ENCODE measurements around the gene SECISBP2. TPM values are rescaled to one million over a fixed set of nuclear protein-coding genes. Genes with fewer than 3 reads are reported as not detected.

Gene SECISBP2
- total and polyA plus RNA-seq, 4 donors: 51.3 to 56.6 (median 54.6) TPM

DNA sequence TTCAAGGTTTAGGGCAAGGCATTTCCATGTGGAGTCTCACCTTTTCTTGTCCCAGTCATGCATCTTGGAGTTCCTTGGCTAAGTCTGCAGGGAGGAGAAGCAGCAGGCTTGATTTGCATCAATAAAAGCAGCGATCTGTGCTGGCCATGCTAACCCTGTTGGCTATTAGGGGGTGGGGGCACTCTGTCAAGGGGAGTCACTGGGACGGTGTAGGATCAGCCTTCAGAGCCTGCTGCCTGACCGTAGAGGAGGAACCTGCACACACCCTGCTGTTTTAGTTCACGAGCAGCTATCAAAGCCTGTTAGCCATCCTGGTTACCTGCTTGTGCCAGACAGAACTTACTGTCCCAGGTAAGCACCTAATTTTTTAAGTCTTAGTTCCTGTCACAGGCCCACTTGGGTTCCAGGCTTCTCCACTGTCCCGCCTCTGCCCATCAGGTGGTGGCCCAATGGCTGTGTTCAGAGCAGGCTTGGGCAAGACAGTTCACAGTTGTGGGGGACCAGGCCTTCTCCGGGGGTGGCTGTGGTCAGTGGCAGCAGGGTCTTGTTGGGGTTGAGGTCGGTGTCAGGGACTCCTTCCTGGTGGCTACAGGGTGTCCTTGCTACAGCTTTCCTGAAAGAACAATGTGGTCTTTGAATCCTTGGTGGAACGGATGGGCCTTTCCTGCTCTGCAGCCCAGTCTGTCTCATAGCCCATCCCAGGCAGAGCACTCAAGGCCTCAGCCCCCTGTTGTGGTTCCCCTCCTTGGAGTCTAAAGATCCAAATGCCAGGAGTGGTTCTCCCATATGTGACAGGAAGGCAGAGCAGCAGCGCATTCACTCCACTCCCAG is 43.7 kb downstream of the SECISBP2 start:
- peaks cover 46% of the 10 kb centered on the region for H3K4me1 ChIP-seq (ENCODE audit: control insufficient read depth, insufficient read depth, low read length)
- H3K4me3 ChIP-seq (ENCODE audit: low read depth, low read length): no peak overlapping the region
- 89% methylated on average over 8 of the region's 9 CpGs for WGBS (ENCODE audit: insufficient coverage)
- no peak for DNase-seq (ENCODE audit: low read depth in 4 of 6, low spot score in 6 of 6)
- peaks cover 65% of the 10 kb centered on the region for H3K36me3 ChIP-seq (ENCODE audit: control insufficient read depth, insufficient read depth, low read length)
- no peak overlapping the region for H3K27ac ChIP-seq (ENCODE audit: low read depth, low read length)
- no peaks in the 10 kb centered on the region for H3K9me3 ChIP-seq (ENCODE audit: control insufficient read depth, insufficient read depth, low read length)
- no peaks in the 10 kb centered on the region for H3K27me3 ChIP-seq (ENCODE audit: control insufficient read depth, insufficient read depth, low read length)

DNA sequence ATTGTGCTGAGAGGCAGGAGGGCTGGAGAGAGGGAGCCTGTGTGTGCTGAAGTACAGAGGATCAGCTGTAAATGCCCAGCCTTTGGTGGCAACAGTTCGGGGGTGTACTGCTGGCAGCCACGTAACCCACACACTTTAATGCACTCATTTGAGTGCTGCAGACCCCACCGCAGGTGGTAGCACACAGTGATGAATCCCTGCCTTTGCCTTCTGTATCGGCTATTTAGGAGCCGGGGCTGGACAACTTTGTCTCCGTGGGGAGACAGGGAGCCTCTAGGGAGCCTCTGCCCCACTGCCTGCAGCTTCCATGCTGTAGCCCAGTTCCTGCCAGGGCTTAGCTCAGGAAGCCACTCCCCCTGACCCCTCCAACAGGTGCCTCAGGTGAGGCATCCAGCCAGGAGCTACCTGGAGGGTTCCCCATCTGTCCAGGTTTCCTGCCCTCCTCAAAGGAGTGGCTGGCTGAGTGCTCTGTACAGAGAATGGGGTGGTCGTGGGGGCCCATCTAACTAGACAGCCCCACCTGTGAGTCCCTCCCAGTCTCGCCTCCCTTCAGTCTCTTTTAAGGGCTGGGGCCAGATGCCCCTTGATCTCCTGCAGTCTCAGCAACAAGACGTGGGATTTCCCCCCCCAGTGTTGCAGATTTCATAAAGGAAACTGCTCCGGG is 44.5 kb downstream of the SECISBP2 start:
- 87% methylated on average over 8 of the region's 10 CpGs for WGBS (ENCODE audit: insufficient coverage)
- DNase-seq (ENCODE audit: low read depth in 4 of 6, low spot score in 6 of 6): peak in 1 of 6 donors; percentile 16

GRCh38 chr9:89363311-89363670 is 45.0 kb downstream of the SECISBP2 start:
- 82% methylated on average over 5 of the region's 6 CpGs for WGBS (ENCODE audit: insufficient coverage)
- no peak overlapping the region for H3K27ac ChIP-seq (ENCODE audit: low read depth, low read length)

More for the DNA sequence above, 44.5 kb downstream of the SECISBP2 start:
- Histone ChIP-seq H3K9me3 (ENCODE audit: control insufficient read depth, insufficient read depth, low read length) (no peaks in the 10 kb centered on the region), H3K4me3 (ENCODE audit: low read depth, low read length) (no peak overlapping the region), H3K27ac (ENCODE audit: low read depth, low read length) (no peak overlapping the region), H3K27me3 (ENCODE audit: control insufficient read depth, insufficient read depth, low read length) (no peaks in the 10 kb centered on the region), H3K4me1 (ENCODE audit: control insufficient read depth, insufficient read depth, low read length) (peaks cover 42% of the 10 kb centered on the region), H3K36me3 (ENCODE audit: control insufficient read depth, insufficient read depth, low read length) (peaks cover 64% of the 10 kb centered on the region)

DNA sequence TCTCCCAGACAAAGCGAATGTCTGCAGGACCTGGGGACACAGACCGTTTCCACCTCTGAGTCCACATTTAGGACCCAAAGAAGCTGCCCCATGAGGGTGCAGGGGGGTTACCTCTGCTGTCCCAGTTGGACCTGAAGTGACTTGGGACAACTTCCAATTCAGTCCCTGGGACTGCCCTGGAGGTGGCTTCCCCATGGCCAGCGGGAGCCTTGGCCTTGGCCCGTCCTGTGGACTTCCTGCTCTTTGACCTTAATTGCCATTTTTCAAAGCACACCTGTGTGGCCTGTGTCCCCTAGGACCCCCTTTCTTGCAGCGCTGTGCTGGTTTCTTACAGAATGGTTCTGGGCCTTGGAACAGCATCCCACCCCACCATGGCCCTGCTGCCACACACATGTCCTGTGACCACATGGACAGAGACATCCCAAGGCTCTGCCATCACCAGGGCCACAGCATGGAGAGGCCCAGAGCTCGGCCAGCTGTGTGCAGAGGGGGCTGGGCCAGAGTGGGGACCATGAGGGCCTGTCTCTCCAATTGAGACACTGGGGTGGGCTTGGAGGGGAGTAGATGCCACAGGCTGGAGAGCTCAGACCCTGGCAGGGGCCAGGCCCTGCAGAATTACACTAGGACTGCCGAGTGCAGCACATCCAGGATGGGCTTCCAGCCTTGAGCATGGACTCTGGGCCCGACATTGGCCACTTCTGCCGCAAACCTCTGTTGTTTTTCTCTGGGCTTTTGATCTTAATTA is 45.8 kb downstream of the SECISBP2 start:
- 95% methylated on average over 7 of the region's 9 CpGs for WGBS (ENCODE audit: insufficient coverage)
- Histone ChIP-seq H3K36me3 (ENCODE audit: control insufficient read depth, insufficient read depth, low read length) (peaks cover 57% of the 10 kb centered on the region), H3K4me3 (ENCODE audit: low read depth, low read length) (no peak overlapping the region), H3K9me3 (ENCODE audit: control insufficient read depth, insufficient read depth, low read length) (no peaks in the 10 kb centered on the region), H3K27ac (ENCODE audit: low read depth, low read length) (no peak overlapping the region), H3K27me3 (ENCODE audit: control insufficient read depth, insufficient read depth, low read length) (no peaks in the 10 kb centered on the region), H3K4me1 (ENCODE audit: control insufficient read depth, insufficient read depth, low read length) (peaks cover 29% of the 10 kb centered on the region)
- no peak for DNase-seq (ENCODE audit: low read depth in 4 of 6, low spot score in 6 of 6)

More at GRCh38 chr9:89363311-89363670, 45.0 kb downstream of the SECISBP2 start:
- H3K9me3 ChIP-seq (ENCODE audit: control insufficient read depth, insufficient read depth, low read length): no peaks in the 10 kb centered on the region
- H3K4me1 ChIP-seq (ENCODE audit: control insufficient read depth, insufficient read depth, low read length): peaks cover 37% of the 10 kb centered on the region
- no peak for DNase-seq (ENCODE audit: low read depth in 4 of 6, low spot score in 6 of 6)
- H3K36me3 ChIP-seq (ENCODE audit: control insufficient read depth, insufficient read depth, low read length): peaks cover 62% of the 10 kb centered on the region
- H3K4me3 ChIP-seq (ENCODE audit: low read depth, low read length): no peak overlapping the region
- no peaks in the 10 kb centered on the region for H3K27me3 ChIP-seq (ENCODE audit: control insufficient read depth, insufficient read depth, low read length)

DNA sequence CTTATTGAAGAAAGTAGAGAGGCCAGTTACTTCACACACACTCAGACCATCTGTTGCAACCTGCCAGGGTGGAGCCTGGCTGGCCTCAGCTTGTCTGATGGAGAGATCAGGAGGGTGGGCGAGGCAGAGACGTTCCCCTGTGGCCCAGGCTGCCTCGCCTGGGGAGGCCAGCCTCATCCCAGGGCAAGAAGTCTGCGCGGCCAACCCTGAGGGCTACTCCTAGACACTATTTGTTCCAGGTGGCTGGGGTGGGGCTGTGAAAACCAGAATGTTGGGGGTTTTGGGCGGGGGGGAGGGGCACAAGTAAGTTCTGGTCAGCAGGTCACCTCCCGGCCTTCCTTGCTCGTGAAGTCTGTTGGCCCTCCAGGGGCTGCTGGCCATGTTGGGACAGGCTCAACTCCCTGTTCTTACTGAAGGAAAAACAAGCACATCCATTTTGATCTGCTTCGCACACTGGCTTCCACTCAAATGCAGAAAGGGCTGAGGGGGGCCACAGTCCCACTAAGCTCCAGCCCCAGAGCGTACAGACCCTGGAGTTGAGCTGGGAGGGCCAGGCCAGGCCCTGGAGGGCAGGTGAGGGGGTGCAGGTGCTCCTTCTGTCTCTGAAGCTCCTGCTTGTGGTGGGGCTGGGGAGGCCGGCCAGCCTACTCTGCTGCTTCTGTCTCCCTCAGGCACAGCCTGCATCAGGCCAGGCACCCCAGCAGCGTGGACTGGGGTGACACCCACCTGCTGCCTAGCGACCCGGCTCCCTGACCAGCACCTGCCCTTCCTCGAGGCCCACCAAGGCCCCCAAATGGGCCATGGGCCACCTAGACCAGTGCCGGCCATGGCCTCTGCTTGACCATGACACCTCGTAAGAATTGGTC is 46.6 kb downstream of the SECISBP2 start:
- Histone ChIP-seq H3K4me3 (ENCODE audit: low read depth, low read length) (no peak overlapping the region), H3K4me1 (ENCODE audit: control insufficient read depth, insufficient read depth, low read length) (peaks cover 24% of the 10 kb centered on the region), H3K27me3 (ENCODE audit: control insufficient read depth, insufficient read depth, low read length) (no peaks in the 10 kb centered on the region), H3K27ac (ENCODE audit: low read depth, low read length) (no peak overlapping the region), H3K9me3 (ENCODE audit: control insufficient read depth, insufficient read depth, low read length) (no peaks in the 10 kb centered on the region), H3K36me3 (ENCODE audit: control insufficient read depth, insufficient read depth, low read length) (peaks cover 58% of the 10 kb centered on the region)
- DNase-seq (ENCODE audit: low read depth in 4 of 6, low spot score in 6 of 6): no peak
- WGBS (ENCODE audit: insufficient coverage): 94% methylated on average over 14 of the region's 17 CpGs

GRCh38 chr9:89365532-89365912 is 47.2 kb downstream of the SECISBP2 start:
- Histone ChIP-seq H3K36me3 (ENCODE audit: control insufficient read depth, insufficient read depth, low read length) (peaks cover 62% of the 10 kb centered on the region), H3K9me3 (ENCODE audit: control insufficient read depth, insufficient read depth, low read length) (no peaks in the 10 kb centered on the region), H3K27ac (ENCODE audit: low read depth, low read length) (no peak overlapping the region), H3K27me3 (ENCODE audit: control insufficient read depth, insufficient read depth, low read length) (no peaks in the 10 kb centered on the region), H3K4me1 (ENCODE audit: control insufficient read depth, insufficient read depth, low read length) (peaks cover 20% of the 10 kb centered on the region), H3K4me3 (ENCODE audit: low read depth, low read length) (no peak overlapping the region)
- DNase-seq (ENCODE audit: low read depth in 4 of 6, low spot score in 6 of 6): no peak
- WGBS (ENCODE audit: insufficient coverage): 88% methylated on average over 2 of the region's 2 CpGs

DNA sequence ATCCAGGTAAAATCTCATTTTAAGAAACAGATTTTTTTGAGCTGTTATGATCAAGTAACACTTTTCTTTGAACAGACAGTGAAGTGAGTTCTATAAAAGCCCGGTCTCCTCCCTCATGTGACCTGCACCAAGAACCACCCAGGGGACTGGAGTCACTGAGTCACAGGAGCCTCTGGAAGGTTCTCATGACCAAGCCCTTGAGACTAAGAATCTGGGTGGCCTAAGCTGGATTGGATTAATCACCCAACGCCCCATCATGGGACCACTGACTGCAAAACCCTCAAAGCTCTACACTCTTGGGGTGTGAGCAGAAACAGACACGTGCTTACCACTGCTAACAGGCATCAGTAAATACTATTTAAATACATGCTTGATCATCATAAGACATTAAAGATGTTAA is 48.4 kb downstream of the SECISBP2 start:
- Histone ChIP-seq H3K4me3 (ENCODE audit: low read depth, low read length) (no peak overlapping the region), H3K36me3 (ENCODE audit: control insufficient read depth, insufficient read depth, low read length) (peaks cover 65% of the 10 kb centered on the region), H3K27ac (ENCODE audit: low read depth, low read length) (no peak overlapping the region), H3K27me3 (ENCODE audit: control insufficient read depth, insufficient read depth, low read length) (no peaks in the 10 kb centered on the region), H3K9me3 (ENCODE audit: control insufficient read depth, insufficient read depth, low read length) (no peaks in the 10 kb centered on the region), H3K4me1 (ENCODE audit: control insufficient read depth, insufficient read depth, low read length) (peaks cover 16% of the 10 kb centered on the region)
- no peak for DNase-seq (ENCODE audit: low read depth in 4 of 6, low spot score in 6 of 6)
- no CpG with 5 or more reads among the region's 3 CpGs for WGBS (ENCODE audit: insufficient coverage)

DNA sequence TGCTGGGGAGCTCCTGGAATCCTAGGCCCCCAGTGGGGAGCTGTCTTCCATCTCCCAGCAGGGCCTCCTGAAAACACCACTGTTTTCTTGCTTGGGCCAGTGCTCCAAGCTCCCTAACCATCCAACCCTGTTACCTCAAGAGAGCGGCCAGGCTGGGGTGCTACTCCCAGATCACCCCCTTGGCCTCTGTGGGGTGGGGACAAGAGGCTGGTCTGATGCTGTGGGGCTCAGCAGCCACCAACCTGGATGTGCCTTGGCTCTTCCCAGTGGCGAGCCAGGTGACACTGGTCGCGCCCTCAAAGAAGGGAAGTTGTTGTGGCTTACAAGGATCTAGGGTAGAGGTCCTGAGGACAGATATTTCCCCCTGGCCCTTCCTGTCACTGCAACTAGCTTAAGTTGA is 49.0 kb downstream of the SECISBP2 start:
- Histone ChIP-seq H3K27me3 (ENCODE audit: control insufficient read depth, insufficient read depth, low read length) (no peaks in the 10 kb centered on the region), H3K36me3 (ENCODE audit: control insufficient read depth, insufficient read depth, low read length) (peaks cover 65% of the 10 kb centered on the region), H3K9me3 (ENCODE audit: control insufficient read depth, insufficient read depth, low read length) (no peaks in the 10 kb centered on the region), H3K4me1 (ENCODE audit: control insufficient read depth, insufficient read depth, low read length) (peaks cover 11% of the 10 kb centered on the region), H3K4me3 (ENCODE audit: low read depth, low read length) (no peak overlapping the region), H3K27ac (ENCODE audit: low read depth, low read length) (no peak overlapping the region)
- WGBS (ENCODE audit: insufficient coverage): 100% methylated on average over 4 of the region's 4 CpGs
- no peak for DNase-seq (ENCODE audit: low read depth in 4 of 6, low spot score in 6 of 6)
